Thyroid gland (tissue), 4 donors: ENCODE results near the gene ATP4B.

ENCODE experiments used
- POLR2A ChIP-seq, 2 donors: fragments of 450-650 bp; IDR thresholded peaks; one replicate each; pipeline ENCODE4 v1.6.1; 2017; ENCODE audit warnings: antibody characterized with exemption in 2 of 2, mild to moderate bottlenecking in 2 of 2, moderate library complexity in 1 of 2
- TF ChIP-seq, protein P1 (sequence below), 6 experiments: fragments of 200-600 bp in 3 of 6; fragments of 450-650 bp in 3 of 6; sonication (generic) in 3 of 6; IDR thresholded peaks; one replicate each; pipeline ENCODE4 v1.5.1; 2016 to 2019; ENCODE audit warnings: antibody characterized with exemption in 6 of 6, mild to moderate bottlenecking in 2 of 6, inconsistent platforms in 1 of 6, moderate library complexity in 1 of 6

DNA sequence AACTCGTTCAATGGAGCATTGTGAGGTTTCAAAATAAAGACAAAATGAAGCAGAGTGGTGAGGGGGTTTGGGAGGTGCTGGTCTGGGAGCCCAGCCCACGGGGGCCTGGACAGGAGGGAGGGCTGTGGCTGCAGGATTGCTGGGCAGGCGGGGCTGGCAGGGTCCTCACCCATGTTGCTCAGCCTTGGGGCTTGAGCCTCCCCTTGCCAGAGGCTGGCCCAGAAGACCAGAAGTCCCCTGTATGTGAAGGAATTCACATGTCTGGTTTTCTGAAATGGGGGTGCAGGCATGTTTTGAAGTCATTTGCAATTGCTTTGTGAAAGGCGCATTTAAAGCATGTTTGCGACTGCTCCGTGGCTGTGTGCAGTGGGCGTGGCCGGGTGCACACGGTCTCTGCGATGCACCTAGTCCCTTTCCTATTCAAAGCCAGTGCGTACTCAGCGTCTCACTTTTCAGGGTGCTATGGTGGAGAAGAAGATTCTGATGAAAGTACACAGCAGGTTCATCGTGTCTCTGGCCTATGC lies 11.3 kb upstream of the ATP4B start:
- TF ChIP-seq, protein P1, sequence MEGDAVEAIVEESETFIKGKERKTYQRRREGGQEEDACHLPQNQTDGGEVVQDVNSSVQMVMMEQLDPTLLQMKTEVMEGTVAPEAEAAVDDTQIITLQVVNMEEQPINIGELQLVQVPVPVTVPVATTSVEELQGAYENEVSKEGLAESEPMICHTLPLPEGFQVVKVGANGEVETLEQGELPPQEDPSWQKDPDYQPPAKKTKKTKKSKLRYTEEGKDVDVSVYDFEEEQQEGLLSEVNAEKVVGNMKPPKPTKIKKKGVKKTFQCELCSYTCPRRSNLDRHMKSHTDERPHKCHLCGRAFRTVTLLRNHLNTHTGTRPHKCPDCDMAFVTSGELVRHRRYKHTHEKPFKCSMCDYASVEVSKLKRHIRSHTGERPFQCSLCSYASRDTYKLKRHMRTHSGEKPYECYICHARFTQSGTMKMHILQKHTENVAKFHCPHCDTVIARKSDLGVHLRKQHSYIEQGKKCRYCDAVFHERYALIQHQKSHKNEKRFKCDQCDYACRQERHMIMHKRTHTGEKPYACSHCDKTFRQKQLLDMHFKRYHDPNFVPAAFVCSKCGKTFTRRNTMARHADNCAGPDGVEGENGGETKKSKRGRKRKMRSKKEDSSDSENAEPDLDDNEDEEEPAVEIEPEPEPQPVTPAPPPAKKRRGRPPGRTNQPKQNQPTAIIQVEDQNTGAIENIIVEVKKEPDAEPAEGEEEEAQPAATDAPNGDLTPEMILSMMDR (IDR thresholded peaks at IDR 0.05) = no peak
- no peak for TF ChIP-seq POLR2A (IDR thresholded peaks at IDR 0.05)
